Measurements from ENCODE around the gene TNPO2.
A peak's percentile ranks its signal among the peaks of the same experiment; 100 is the strongest.
"Not testable (repeated sequence)": the region's sequence is repeated elsewhere in the genome, so short reads cannot be mapped to it uniquely, and the experiment has no call there.

The TNPO2 gene

GRCh38 chr19:12705169-12705568, 18.6 kb downstream of the TNPO2 start:
- no peak for DNase-seq

GRCh38 chr19:12703046-12703445, 20.7 kb downstream of the TNPO2 start:
- peak in 1 of 2 donors; percentile 33 for DNase-seq

GRCh38 chr19:12701596-12702282, 22.0 kb downstream of the TNPO2 start:
- no peak for DNase-seq

GRCh38 chr19:12698138-12698537, 25.6 kb downstream of the TNPO2 start:
- DNase-seq, result no peak

- not testable (repeated sequence) for DNase-seq
Observed at GRCh38 chr19:12697425-12697824, 26.3 kb downstream of the TNPO2 start.

GRCh38 chr19:12696366-12697335, 27.1 kb downstream of the TNPO2 start, which contains the start of gene FBXW9:
Gene FBXW9, minus strand, starts transcription at chr19:12696631. Its CDS starts 50 bp downstream, at chr19:12696581.
- peak; percentile 94 to 99 for DNase-seq

GRCh38 chr19:12695997-12696365, 27.8 kb downstream of the TNPO2 start:
- DNase-seq, result no peak

- DNase-seq, result no peak
Observed at GRCh38 chr19:12695514-12695913, 28.2 kb downstream of the TNPO2 start.

GRCh38 chr19:12695096-12695495, 28.6 kb downstream of the TNPO2 start:
- DNase-seq, result no peak

- no peak for DNase-seq
Observed at GRCh38 chr19:12694641-12695040, 29.1 kb downstream of the TNPO2 start.

- DNase-seq, result no peak
Observed at GRCh38 chr19:12692960-12693359, 30.8 kb downstream of the TNPO2 start.

- DNase-seq, result no peak
Observed at GRCh38 chr19:12689581-12690216, 34.0 kb downstream of the TNPO2 start.

- DNase-seq, result no peak
Observed at GRCh38 chr19:12689012-12689411, 34.7 kb downstream of the TNPO2 start.

GRCh38 chr19:12687496-12688196, 36.1 kb downstream of the TNPO2 start, which contains the start of gene GNG14:
Gene GNG14, plus strand, starts transcription at chr19:12687998. Its CDS starts 51 bp downstream, at chr19:12688049.
- DNase-seq, result no peak

GRCh38 chr19:12685831-12686230, 37.9 kb downstream of the TNPO2 start:
- no peak for DNase-seq

- DNase-seq, result peak; percentile 93 to 95
Observed at GRCh38 chr19:12681074-12681987, 42.4 kb downstream of the TNPO2 start, which contains the start of gene DHPS. Gene DHPS, minus strand, starts transcription at chr19:12681880. Its CDS starts 114 bp downstream, at chr19:12681766.

GRCh38 chr19:12680034-12680433, 43.7 kb downstream of the TNPO2 start:
- DNase-seq, result no peak

GRCh38 chr19:12678039-12678438, 45.7 kb downstream of the TNPO2 start:
- DNase-seq, result not testable (repeated sequence)

- DNase-seq, result no peak
Observed at GRCh38 chr19:12676928-12677327, 46.8 kb downstream of the TNPO2 start.

GRCh38 chr19:12676384-12676792, 47.3 kb downstream of the TNPO2 start:
- peak; percentile 56 to 91 for DNase-seq

GRCh38 chr19:12675940-12676339, 47.8 kb downstream of the TNPO2 start:
- no peak for DNase-seq
